Panc1 (cell line): ENCODE data around the gene ANO6. TPM values are rescaled to one million over a fixed set of nuclear protein-coding genes. Genes with fewer than 3 reads are reported as not detected.

Source experiments
- ATAC-seq: fragments of 200-7000 bp; cut with Tn5 transposase; 2 replicates; pipeline ENCODE4 v1.9.1; 2020; ENCODE audit warnings: mild to moderate bottlenecking, moderate library complexity
- BruUV-seq: library from RNA; stranded (reverse); fragments of 400-500 nt; replicated peaks from 2 replicates; lab custom pipeline; 2021; lab: Mats Ljungman, UMichigan
- CTCF ChIA-PET: fragments of 300-600 bp; sonication (Branson Sonifier 250); formaldehyde crosslinking; loops from one replicate; lab custom pipeline; 2022; ENCODE audit warnings: antibody characterized with exemption; lab: Charles Lee
- POLR2A ChIA-PET: fragments of 300-600 bp; sonication (Branson Sonifier 250); formaldehyde crosslinking; loops from one replicate; lab custom pipeline; 2022; ENCODE audit warnings: antibody characterized with exemption; lab: Charles Lee
- DNase-seq: peaks from one replicate; pipeline ENCODE4 v3.0.0-alpha.2; 2010; ENCODE audit warnings: low read depth, low spot score
- H3K27ac ChIP-seq: 2 replicates; pipeline ENCODE4 v1.5.1; 2011; ENCODE audit warnings: mild to moderate bottlenecking, low read length, inconsistent platforms
- H3K27me3 ChIP-seq: fragments of 200-500 bp; sonication (Bioruptor generic); 2 replicates; pipeline ENCODE4 v1.6.0; 2014; ENCODE audit warnings: low read length, inconsistent platforms; ENCODE audit not compliant: control insufficient read depth, insufficient read depth
- H3K36me3 ChIP-seq: fragments of 200-500 bp; sonication (Bioruptor generic); 2 replicates; pipeline ENCODE4 v1.5.1; 2014; ENCODE audit warnings: inconsistent platforms, mild to moderate bottlenecking, low read length, moderate library complexity; ENCODE audit not compliant: control insufficient read depth, insufficient read depth
- H3K4me1 ChIP-seq: 2 replicates; pipeline ENCODE4 v1.5.1; 2011; ENCODE audit warnings: inconsistent platforms, mild to moderate bottlenecking, low read length, moderate library complexity; ENCODE audit not compliant: control insufficient read depth, insufficient read depth
- H3K4me3 ChIP-seq, 2 experiments: 2 replicates each; pipeline ENCODE4 v1.5.1; 2011 to 2012; ENCODE audit warnings: low read depth in 2 of 2, low read length in 2 of 2, mild to moderate bottlenecking in 2 of 2, inconsistent platforms in 1 of 2, moderate library complexity in 1 of 2
- H3K9me3 ChIP-seq: fragments of 200-500 bp; sonication (Bioruptor generic); 2 replicates; pipeline ENCODE4 v1.5.1; 2014; ENCODE audit warnings: low read depth, mild to moderate bottlenecking, inconsistent platforms, low read length, moderate library complexity; ENCODE audit not compliant: control insufficient read depth, insufficient read depth
- CTCF ChIP-seq: fragments of 450-650 bp; IDR thresholded peaks from 2 replicates; pipeline ENCODE4 v1.5.1; 2017; ENCODE audit warnings: mild to moderate bottlenecking
- POLR2AphosphoS5 ChIP-seq: IDR thresholded peaks from 2 replicates; pipeline ENCODE4 v1.6.1; 2012; ENCODE audit warnings: mild to moderate bottlenecking, low read depth, low read length, moderate library complexity
- REST ChIP-seq, 2 experiments: IDR thresholded peaks; 2 replicates each; pipeline ENCODE4 v1.6.1; 2011 to 2012; ENCODE audit warnings: low read depth in 2 of 2, control low read depth in 1 of 2, low read length in 1 of 2, mild to moderate bottlenecking in 1 of 2, moderate library complexity in 1 of 2; ENCODE audit not compliant: insufficient read depth in 1 of 2
- SIN3A ChIP-seq: IDR thresholded peaks from 2 replicates; pipeline ENCODE4 v1.6.1; 2012; ENCODE audit warnings: low read depth, mild to moderate bottlenecking, low read length, moderate library complexity, borderline replicate concordance; ENCODE audit not compliant: insufficient read depth
- TCF7L2 ChIP-seq: IDR thresholded peaks from 2 replicates; pipeline ENCODE4 v1.6.1; 2011; ENCODE audit warnings: mild to moderate bottlenecking, low read depth, low read length, inconsistent platforms
- in situ Hi-C: cut with HindIII; loops from 2 replicates; pipeline ENCODE4 v1.10.0; 2016; ENCODE audit warnings: low sequenced_read_pairs, low pct_unique_long_range_greater_than_20kb
- intact Hi-C: fragments of 100-400 bp; cut with micrococcal nuclease; formaldehyde crosslinking; loops from one replicate; pipeline ENCODE4 v1.10.0; 2022; ENCODE audit not compliant: unreplicated experiment
- total RNA-seq: library from RNA; stranded (reverse); gene quantifications from one replicate; pipeline ENCODE4 v1.2.1, GENCODE V29; 2021; ENCODE audit not compliant: unreplicated experiment

The ANO6 gene
- total RNA-seq, 1 experiment from 2014 or later: 120 TPM

DNA sequence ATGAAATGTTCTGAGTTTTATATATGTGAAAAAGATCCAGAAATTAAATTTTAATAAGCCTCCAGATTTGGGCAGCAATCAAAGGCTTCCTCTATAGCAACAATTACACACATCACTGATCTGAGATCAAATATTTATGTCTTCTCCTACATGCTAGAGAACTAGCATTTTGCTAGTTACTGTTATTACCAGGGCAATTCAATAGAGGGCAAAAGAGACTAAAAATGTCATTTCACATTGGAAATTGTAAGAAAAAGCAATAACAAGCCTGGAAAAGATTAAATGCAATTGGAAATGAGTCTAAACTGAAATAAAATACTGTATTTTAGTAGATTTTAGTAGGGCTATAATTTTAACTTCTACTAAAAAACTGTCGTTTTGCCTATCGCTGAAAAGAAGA, 32.6 kb upstream of the ANO6 start:
- intact Hi-C loops (no loop called here), in situ Hi-C loops (no loop called here)
- no peaks in the 10 kb centered on the region for H3K27me3 ChIP-seq
- no peaks in the 10 kb centered on the region for H3K4me1 ChIP-seq
- ChIA-PET CTCF (no interaction called here), POLR2A (no interaction called here)
- H3K9me3 ChIP-seq: peaks cover 13% of the 10 kb centered on the region; the same call in 1 of the 2 replicates
- no peaks in the 10 kb centered on the region for H3K36me3 ChIP-seq
- no peak overlapping the region for H3K27ac ChIP-seq
- H3K4me3 ChIP-seq: no peak overlapping the region
- TF ChIP-seq TCF7L2: no peak
- peak; percentile 47; the same call in 1 of the 2 replicates for TF ChIP-seq CTCF
- TF ChIP-seq SIN3A: no peak
- no peak for TF ChIP-seq REST (IDR thresholded peaks at IDR 0.05; ENCODE audit: insufficient read depth in 1 of 2, low read depth in 2 of 2, low read length in 1 of 2)
- no peak for DNase-seq
- BruUV-seq: no TSS peak
- no peak for ATAC-seq

- no TSS peak for BruUV-seq
- POLR2A ChIA-PET: no interaction called here
These were observed 31.5 kb upstream of the ANO6 start for GRCh38 chr12:45184147-45184963.

More at GRCh38 chr12:45184147-45184963, 31.5 kb upstream of the ANO6 start:
- Histone ChIP-seq H3K36me3 (no peaks in the 10 kb centered on the region), H3K4me3 (no peak overlapping the region), H3K27ac (no peak overlapping the region; the same call in 1 of the 2 replicates), H3K27me3 (no peaks in the 10 kb centered on the region), H3K4me1 (no peaks in the 10 kb centered on the region), H3K9me3 (peaks cover 3% of the 10 kb centered on the region; the same call in 1 of the 2 replicates)
- intact Hi-C loops (no loop called here), in situ Hi-C loops (no loop called here)
- ATAC-seq (no peak), DNase-seq (no peak)
- TF ChIP-seq CTCF (no peak), SIN3A (no peak), POLR2AphosphoS5 (no peak), REST (IDR thresholded peaks at IDR 0.05; ENCODE audit: insufficient read depth in 1 of 2, low read depth in 2 of 2, low read length in 1 of 2) (no peak)
- CTCF ChIA-PET: interaction anchor here (1.0 kb wide), 1 partner anchor 84 kb away, joined by 3 read pairs; no protein-coding TSS in a partner anchor
